GM21786 (cell line): ENCODE results near the gene EEF1E1.

Experiments
- ATAC-seq: cut with Tn5 transposase; IDR thresholded peaks from one replicate; pipeline ENCODE4 v1.9.1; 2021; ENCODE audit not compliant: unreplicated experiment

The EEF1E1 gene

GRCh38 chr6:8088886-8089285 is 13.5 kb downstream of the EEF1E1 start:
- no peak for ATAC-seq

GRCh38 chr6:8087870-8088754 is 14.2 kb downstream of the EEF1E1 start:
- ATAC-seq = no peak

- ATAC-seq = no peak
These were observed 15.5 kb downstream of the EEF1E1 start for GRCh38 chr6:8086755-8087306.

- no peak for ATAC-seq
These were observed 17.3 kb downstream of the EEF1E1 start for GRCh38 chr6:8085053-8085511.

- ATAC-seq = no peak
These were observed 17.8 kb downstream of the EEF1E1 start for GRCh38 chr6:8084586-8084985.

GRCh38 chr6:8082954-8083858 is 19.1 kb downstream of the EEF1E1 start:
- ATAC-seq = no peak

- ATAC-seq = no peak
These were observed 19.8 kb downstream of the EEF1E1 start for GRCh38 chr6:8082572-8082953.

GRCh38 chr6:8080362-8081151 is 21.8 kb downstream of the EEF1E1 start:
- ATAC-seq = no peak

- no peak for ATAC-seq
These were observed 23.2 kb downstream of the EEF1E1 start for GRCh38 chr6:8079126-8079525.

GRCh38 chr6:8077991-8078390 is 24.4 kb downstream of the EEF1E1 start:
- no peak for ATAC-seq

GRCh38 chr6:8075704-8076103 is 26.6 kb downstream of the EEF1E1 start:
- no peak for ATAC-seq

GRCh38 chr6:8075185-8075584 is 27.2 kb downstream of the EEF1E1 start:
- no peak for ATAC-seq

- ATAC-seq = no peak
These were observed 28.1 kb downstream of the EEF1E1 start for GRCh38 chr6:8074213-8074612.

- no peak for ATAC-seq
These were observed 28.6 kb downstream of the EEF1E1 start for GRCh38 chr6:8073758-8074157.

- no peak for ATAC-seq
These were observed 31.6 kb downstream of the EEF1E1 start for GRCh38 chr6:8070718-8071117.

GRCh38 chr6:8069631-8070284 is 32.6 kb downstream of the EEF1E1 start:
- no peak for ATAC-seq

- ATAC-seq = no peak
These were observed 33.2 kb downstream of the EEF1E1 start for GRCh38 chr6:8069151-8069550.

- no peak for ATAC-seq
These were observed 36.2 kb downstream of the EEF1E1 start for GRCh38 chr6:8066108-8066507.

GRCh38 chr6:8065519-8065911 is 36.8 kb downstream of the EEF1E1 start:
- ATAC-seq = peak; percentile 20
